Uterus (tissue), 2 donors: ENCODE measurements around the gene OR6J1.

Source experiments
- CTCF ChIP-seq, 4 experiments: fragments of 200-600 bp in 2 of 4; fragments of 450-650 bp in 2 of 4; sonication (generic) in 2 of 4; IDR thresholded peaks; one replicate each; pipeline ENCODE4 v1.5.1; 2016 to 2019; ENCODE audit warnings: antibody characterized with exemption in 4 of 4, mild to moderate bottlenecking in 2 of 4, moderate library complexity in 1 of 4
- POLR2A ChIP-seq, 2 donors: fragments of 450-650 bp; IDR thresholded peaks; one replicate each; pipeline ENCODE4 v1.6.1; 2016; ENCODE audit warnings: antibody characterized with exemption in 2 of 2, mild to moderate bottlenecking in 1 of 2, moderate library complexity in 1 of 2

GRCh38 chr14:22589096-22589839, 54.9 kb downstream of the OR6J1 start, which contains the start of gene DAD1:
- TF ChIP-seq CTCF (IDR thresholded peaks at IDR 0.05) (no peak), POLR2A (IDR thresholded peaks at IDR 0.05) (peak; percentile 78 to 93)
